ENCODE measurements around the gene PLPPR4.
"Not testable (repeated sequence)": the region's sequence is repeated elsewhere in the genome, so short reads cannot be mapped to it uniquely, and the experiment has no call there.

PLPPR4 gene, protein sequence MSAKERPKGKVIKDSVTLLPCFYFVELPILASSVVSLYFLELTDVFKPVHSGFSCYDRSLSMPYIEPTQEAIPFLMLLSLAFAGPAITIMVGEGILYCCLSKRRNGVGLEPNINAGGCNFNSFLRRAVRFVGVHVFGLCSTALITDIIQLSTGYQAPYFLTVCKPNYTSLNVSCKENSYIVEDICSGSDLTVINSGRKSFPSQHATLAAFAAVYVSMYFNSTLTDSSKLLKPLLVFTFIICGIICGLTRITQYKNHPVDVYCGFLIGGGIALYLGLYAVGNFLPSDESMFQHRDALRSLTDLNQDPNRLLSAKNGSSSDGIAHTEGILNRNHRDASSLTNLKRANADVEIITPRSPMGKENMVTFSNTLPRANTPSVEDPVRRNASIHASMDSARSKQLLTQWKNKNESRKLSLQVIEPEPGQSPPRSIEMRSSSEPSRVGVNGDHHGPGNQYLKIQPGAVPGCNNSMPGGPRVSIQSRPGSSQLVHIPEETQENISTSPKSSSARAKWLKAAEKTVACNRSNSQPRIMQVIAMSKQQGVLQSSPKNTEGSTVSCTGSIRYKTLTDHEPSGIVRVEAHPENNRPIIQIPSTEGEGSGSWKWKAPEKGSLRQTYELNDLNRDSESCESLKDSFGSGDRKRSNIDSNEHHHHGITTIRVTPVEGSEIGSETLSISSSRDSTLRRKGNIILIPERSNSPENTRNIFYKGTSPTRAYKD

GRCh38 chr1:99264201-99265021 is at the start of gene PLPPR4:
Gene PLPPR4, plus strand, starts transcription at chr1:99264492. Its CDS starts 102 bp downstream, at chr1:99264594.
- no peak for DNase-seq (ENCODE audit: low spot score)

DNA sequence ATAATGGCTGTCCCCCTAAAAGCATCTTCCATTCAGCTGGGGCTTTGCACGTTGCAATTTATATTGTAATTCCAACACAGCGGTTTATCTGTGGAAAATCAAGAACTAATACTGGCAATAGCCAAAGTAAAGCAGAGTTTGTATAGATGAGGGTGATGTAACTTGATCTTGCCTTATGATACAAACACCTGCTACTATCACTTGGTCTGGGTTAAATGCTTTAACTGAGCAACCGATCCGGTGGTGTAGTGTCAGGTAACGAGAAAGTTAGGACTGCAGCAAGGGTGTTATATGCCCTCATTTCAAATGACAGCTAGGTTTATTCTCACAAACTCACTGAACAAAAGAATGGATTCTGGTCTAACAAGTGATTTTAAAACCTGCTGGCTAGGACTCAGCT is 47.3 kb upstream of the PLPPR4 start:
- no peak for DNase-seq (ENCODE audit: low spot score)

DNA sequence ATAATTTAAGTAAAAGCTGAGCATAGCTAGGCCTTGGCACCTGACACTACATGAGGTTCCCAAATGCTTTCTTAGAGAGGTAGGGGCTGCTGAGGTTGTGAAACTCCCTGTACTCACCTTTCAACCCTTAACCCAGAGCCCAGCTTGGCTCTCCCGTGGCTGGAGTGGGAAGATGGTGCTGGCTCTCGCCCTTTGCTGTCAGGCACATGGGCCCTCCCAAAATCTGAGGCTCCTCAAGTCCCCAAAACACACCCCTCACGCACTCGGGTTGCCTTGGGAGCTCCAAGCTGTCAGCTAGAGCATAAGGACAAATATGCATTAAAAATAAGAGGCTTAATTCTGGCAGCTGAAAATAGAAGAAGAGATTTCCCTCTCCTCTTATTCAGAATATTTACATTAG is 46.7 kb upstream of the PLPPR4 start:
- no peak for DNase-seq (ENCODE audit: low spot score)

GRCh38 chr1:99218572-99218971 is 45.7 kb upstream of the PLPPR4 start:
- no peak for DNase-seq (ENCODE audit: low spot score)

GRCh38 chr1:99218999-99219398 is 45.3 kb upstream of the PLPPR4 start:
- DNase-seq (ENCODE audit: low spot score): no peak

- DNase-seq (ENCODE audit: low spot score): no peak
Measured at GRCh38 chr1:99227056-99227897, 37.0 kb upstream of the PLPPR4 start.

DNA sequence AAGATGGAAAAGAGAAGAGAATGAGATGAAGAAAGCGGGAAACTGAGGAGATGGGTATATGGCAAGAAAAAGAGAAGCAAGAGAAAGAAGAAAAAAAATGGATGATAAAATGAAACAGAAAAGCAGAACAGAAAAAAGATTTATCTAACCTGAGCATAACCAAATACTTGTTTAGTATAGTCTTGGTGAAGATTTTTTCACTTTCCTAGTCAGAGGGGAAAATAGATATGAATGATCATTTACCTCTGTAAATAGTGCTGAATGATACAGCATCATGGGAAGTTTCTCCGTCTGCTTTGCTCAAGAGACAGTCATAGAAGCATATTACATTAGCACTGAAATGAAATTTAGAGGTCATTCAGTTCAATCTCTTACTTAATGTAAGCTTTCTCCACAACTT is 36.1 kb upstream of the PLPPR4 start:
- DNase-seq (ENCODE audit: low spot score): no peak

DNA sequence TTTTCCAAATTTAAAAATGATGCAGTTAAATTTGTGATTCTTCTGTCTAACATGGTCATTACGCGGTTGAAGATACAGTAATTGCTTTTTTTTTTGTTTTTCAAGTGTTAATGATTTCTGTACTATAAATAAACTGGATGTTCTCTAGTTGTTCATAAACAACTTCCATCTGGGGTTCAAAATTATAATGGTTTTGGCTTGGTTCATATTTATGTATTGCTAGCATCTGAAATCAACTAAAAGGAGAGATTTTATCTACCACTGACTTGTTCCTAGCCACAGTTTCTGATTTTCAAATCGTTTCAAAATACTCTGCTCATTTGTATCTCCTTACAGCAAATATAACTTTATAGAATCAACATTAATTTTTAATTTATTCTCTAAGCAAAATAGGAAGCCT is 35.2 kb upstream of the PLPPR4 start:
- no peak for DNase-seq (ENCODE audit: low spot score)

- DNase-seq (ENCODE audit: low spot score): no peak
Measured at GRCh38 chr1:99230695-99231094, 33.6 kb upstream of the PLPPR4 start.

- no peak for DNase-seq (ENCODE audit: low spot score)
Measured at GRCh38 chr1:99232172-99232571, 32.1 kb upstream of the PLPPR4 start.

DNA sequence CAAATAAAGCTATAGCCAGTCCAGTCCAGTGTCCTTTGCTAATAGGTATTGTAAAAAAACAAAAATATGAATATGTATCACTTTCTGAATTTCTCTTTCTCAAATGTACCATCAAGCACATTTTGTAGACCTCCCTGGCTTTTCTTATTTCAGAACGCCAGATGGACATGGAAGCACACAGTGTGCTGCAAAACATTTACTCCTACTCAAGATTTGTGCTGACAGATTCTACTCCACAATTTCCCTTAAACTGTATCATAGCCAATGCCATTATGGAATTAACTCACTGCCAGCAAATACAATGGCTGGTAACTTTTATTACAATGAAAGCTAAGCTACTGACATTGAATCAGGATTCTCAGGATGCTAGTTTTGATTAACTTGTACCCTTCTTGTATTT is 30.8 kb upstream of the PLPPR4 start:
- no peak for DNase-seq (ENCODE audit: low spot score)

GRCh38 chr1:99236756-99237155 is 27.5 kb upstream of the PLPPR4 start:
- DNase-seq (ENCODE audit: low spot score): no peak

DNA sequence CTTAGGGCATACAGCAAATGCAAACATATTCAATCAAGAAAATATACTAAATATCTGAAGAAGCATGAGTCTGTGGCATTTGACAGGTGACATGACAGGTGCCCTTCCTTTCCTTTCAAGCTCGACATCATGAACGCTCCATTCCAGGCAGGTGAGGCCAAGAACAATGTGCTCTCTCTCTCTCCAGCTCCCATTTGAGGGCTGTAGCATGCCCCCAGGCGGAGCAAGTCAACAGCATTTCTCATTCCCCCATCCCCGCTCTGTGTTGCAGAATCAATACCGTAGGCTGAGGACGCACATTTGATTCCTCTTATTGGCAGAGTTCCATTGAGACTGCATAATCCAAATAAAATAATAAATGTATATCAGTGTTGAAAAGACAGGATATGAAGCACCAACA is 24.6 kb upstream of the PLPPR4 start:
- DNase-seq (ENCODE audit: low spot score): no peak

- no peak for DNase-seq (ENCODE audit: low spot score)
Measured at GRCh38 chr1:99240621-99241020, 23.7 kb upstream of the PLPPR4 start.

GRCh38 chr1:99246152-99246551 is 18.1 kb upstream of the PLPPR4 start:
- no peak for DNase-seq (ENCODE audit: low spot score)

DNA sequence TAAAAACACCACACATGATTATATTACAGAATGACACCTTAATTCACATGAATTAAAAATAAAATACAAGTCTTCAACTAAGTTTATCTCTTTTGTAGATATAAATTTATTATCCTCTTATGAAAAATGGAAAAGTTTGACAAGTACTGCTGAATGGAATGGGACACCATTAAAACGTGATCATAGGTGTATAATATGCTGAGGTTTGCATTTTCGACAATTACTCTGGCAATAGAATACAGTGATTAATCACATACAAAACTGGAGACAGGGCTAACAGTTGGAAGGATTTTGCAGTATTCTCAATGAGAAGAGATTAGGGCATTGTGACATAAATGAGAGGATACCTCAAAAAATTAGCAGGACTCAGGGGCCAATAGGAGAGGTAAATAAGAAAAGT is 17.1 kb upstream of the PLPPR4 start:
- DNase-seq (ENCODE audit: low spot score): no peak

DNA sequence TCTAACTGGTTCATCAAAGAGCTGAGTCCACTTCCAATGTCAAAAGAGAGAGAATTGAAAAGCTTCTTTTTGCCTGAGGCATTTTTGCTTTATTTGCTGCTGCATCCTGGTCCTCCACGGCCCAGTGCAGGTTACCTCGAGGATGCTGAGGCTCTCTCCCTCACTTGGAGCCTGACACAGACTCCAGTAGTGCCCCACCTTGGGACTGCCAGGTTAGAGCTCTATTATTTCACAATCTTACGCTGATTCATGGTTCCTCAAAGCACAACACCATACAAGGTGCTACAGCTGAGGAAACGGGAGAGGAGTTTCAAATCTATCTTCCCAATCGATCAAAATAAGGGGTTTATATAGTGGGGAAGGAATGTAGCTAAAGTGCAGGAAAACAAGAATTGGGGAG is 13.6 kb upstream of the PLPPR4 start:
- no peak for DNase-seq (ENCODE audit: low spot score)

DNA sequence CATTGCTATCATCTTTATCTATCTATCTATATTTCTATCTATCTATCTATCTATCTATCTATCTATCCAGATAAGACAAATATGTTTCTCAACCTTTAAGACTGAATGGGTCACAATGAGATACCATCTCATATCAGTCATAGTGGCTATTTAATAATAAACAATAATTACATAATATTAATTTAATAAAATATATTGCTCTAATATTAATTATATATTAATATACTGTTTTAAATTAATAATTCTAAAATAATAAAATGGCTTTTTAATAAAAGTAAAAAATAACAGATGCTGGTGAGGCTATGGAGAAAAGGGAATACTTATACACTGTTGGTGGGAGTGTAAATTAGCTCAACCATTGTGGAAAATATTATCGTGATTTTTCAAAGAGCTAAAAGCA is 13.0 kb upstream of the PLPPR4 start:
- DNase-seq (ENCODE audit: low spot score): no peak

- DNase-seq (ENCODE audit: low spot score): no peak
Measured at GRCh38 chr1:99252630-99253029, 11.7 kb upstream of the PLPPR4 start.

GRCh38 chr1:99260402-99260801 is 3.9 kb upstream of the PLPPR4 start:
- DNase-seq (ENCODE audit: low spot score): not testable (repeated sequence)

GRCh38 chr1:99265124-99265523 is 832 bp downstream of the PLPPR4 start:
- DNase-seq (ENCODE audit: low spot score): no peak

DNA sequence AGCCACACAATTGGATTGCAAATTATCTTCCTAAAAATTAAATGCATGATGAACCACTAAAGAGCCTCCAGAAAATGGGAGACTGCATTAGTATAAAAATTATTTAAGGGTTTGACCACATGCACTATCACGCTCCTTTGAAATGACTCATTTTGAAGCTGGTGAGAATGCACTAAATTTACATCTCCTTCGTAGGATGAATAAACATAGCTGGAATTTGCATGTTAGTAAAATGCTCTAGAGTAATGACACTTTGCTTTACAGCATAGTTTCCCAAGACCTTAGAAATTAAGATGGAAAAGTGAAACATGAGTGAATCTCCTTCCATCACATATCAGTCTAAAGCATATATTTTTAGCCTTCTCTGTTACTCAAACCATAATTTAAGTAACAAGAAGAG is 2.4 kb downstream of the PLPPR4 start:
- no peak for DNase-seq (ENCODE audit: low spot score)

Data from hematopoietic multipotent progenitor cell treated with erythropoietin and hydrocortisone succinate and interleukin-3 and kit ligand, for 17 days (in vitro differentiated cells).